ENCODE data around the gene ERC1. TPM values are rescaled to one million over a fixed set of nuclear protein-coding genes. Genes with fewer than 3 reads are reported as not detected.

Gene ERC1
- total RNA-seq, 1 experiment from 2014 or later, result 12.3 TPM

GRCh38 chr12:1383758-1384157, 392.7 kb downstream of the ERC1 start:
- no peak for ATAC-seq
- Histone ChIP-seq H3F3A (ENCODE audit: low read length, unreplicated experiment) (no peaks in the 10 kb centered on the region), H3K4me2 (ENCODE audit: low read length) (no peak overlapping the region), H3K9me3 (ENCODE audit: low read length) (no peaks in the 10 kb centered on the region), H3K36me3 (ENCODE audit: low read depth, low read length) (no peaks in the 10 kb centered on the region), H3K4me1 (ENCODE audit: insufficient read depth, low read length) (no peaks in the 10 kb centered on the region), H4K20me1 (ENCODE audit: low read length) (no peaks in the 10 kb centered on the region), H3K79me2 (ENCODE audit: low read length) (no peaks in the 10 kb centered on the region), H3K9ac (ENCODE audit: low read length) (no peak overlapping the region), H3K27ac (ENCODE audit: low read length) (no peak overlapping the region), H3K27me3 (ENCODE audit: low read length) (no peaks in the 10 kb centered on the region), H3K9me2 (replicated peaks; ENCODE audit: low read length) (no peaks in the 10 kb centered on the region), H3K4me3 (ENCODE audit: low read length) (no peak overlapping the region), H2AFZ (ENCODE audit: low read length) (no peak overlapping the region)
- BruUV-seq (replicated peaks), result no TSS peak
- ChIA-PET POLR2A (ENCODE audit: unreplicated experiment) (no interaction called here), CTCF (no interaction called here)
- intact Hi-C loops (cut with micrococcal nuclease), result no loop called here
- TF ChIP-seq EZH2phosphoT487 (IDR thresholded peaks at IDR 0.05; ENCODE audit: borderline replicate concordance, low read length), result no peak
- no peak for TF ChIP-seq CTCF (conservative IDR thresholded peaks at IDR 0.05; ENCODE audit: low read depth, low read length)
- TF ChIP-seq EZH2 (IDR thresholded peaks at IDR 0.05; ENCODE audit: low read length, unreplicated experiment), result no peak
- DNase-seq, result no peak

- TF ChIP-seq CTCF (conservative IDR thresholded peaks at IDR 0.05; ENCODE audit: low read depth, low read length) (no peak), EZH2 (IDR thresholded peaks at IDR 0.05; ENCODE audit: low read length, unreplicated experiment) (no peak), EZH2phosphoT487 (IDR thresholded peaks at IDR 0.05; ENCODE audit: borderline replicate concordance, low read length) (no peak)
- Histone ChIP-seq H4K20me1 (ENCODE audit: low read length) (no peaks in the 10 kb centered on the region), H3K9me3 (ENCODE audit: low read length) (no peaks in the 10 kb centered on the region), H3K27ac (ENCODE audit: low read length) (no peak overlapping the region), H3F3A (ENCODE audit: low read length, unreplicated experiment) (no peaks in the 10 kb centered on the region), H3K79me2 (ENCODE audit: low read length) (no peaks in the 10 kb centered on the region), H3K4me1 (ENCODE audit: insufficient read depth, low read length) (no peaks in the 10 kb centered on the region), H3K36me3 (ENCODE audit: low read depth, low read length) (no peaks in the 10 kb centered on the region), H3K4me2 (ENCODE audit: low read length) (no peak overlapping the region), H3K9me2 (replicated peaks; ENCODE audit: low read length) (no peaks in the 10 kb centered on the region), H3K27me3 (ENCODE audit: low read length) (no peaks in the 10 kb centered on the region), H3K4me3 (ENCODE audit: low read length) (no peak overlapping the region), H2AFZ (ENCODE audit: low read length) (no peak overlapping the region), H3K9ac (ENCODE audit: low read length) (no peak overlapping the region)
- intact Hi-C loops (cut with micrococcal nuclease), result no loop called here
- DNase-seq (no peak), ATAC-seq (no peak)
- ChIA-PET CTCF (no interaction called here), POLR2A (ENCODE audit: unreplicated experiment) (no interaction called here)
- no TSS peak for BruUV-seq (replicated peaks)
Observed at GRCh38 chr12:1384910-1385309, 393.9 kb downstream of the ERC1 start.

GRCh38 chr12:1391722-1392121, 400.7 kb downstream of the ERC1 start:
- no peaks in the 10 kb centered on the region for H3K9me3 ChIP-seq (ENCODE audit: low read length)
- ChIA-PET POLR2A (ENCODE audit: unreplicated experiment) (no interaction called here), CTCF (no interaction called here)
- no peak overlapping the region for H3K4me2 ChIP-seq (ENCODE audit: low read length)
- ATAC-seq, result no peak
- H3K27ac ChIP-seq (ENCODE audit: low read length), result no peak overlapping the region
- H3K36me3 ChIP-seq (ENCODE audit: low read depth, low read length), result no peaks in the 10 kb centered on the region
- no peak overlapping the region for H3K9ac ChIP-seq (ENCODE audit: low read length)
- DNase-seq, result no peak
- no peak for TF ChIP-seq CTCF (conservative IDR thresholded peaks at IDR 0.05; ENCODE audit: low read depth, low read length)
- no peak for TF ChIP-seq EZH2phosphoT487 (IDR thresholded peaks at IDR 0.05; ENCODE audit: borderline replicate concordance, low read length)
- BruUV-seq (replicated peaks), result no TSS peak
- no peaks in the 10 kb centered on the region for H3K4me1 ChIP-seq (ENCODE audit: insufficient read depth, low read length)
- H3K79me2 ChIP-seq (ENCODE audit: low read length), result no peaks in the 10 kb centered on the region
- H3K9me2 ChIP-seq (replicated peaks; ENCODE audit: low read length), result no peaks in the 10 kb centered on the region
- no peak overlapping the region for H2AFZ ChIP-seq (ENCODE audit: low read length)
- H3F3A ChIP-seq (ENCODE audit: low read length, unreplicated experiment), result no peaks in the 10 kb centered on the region
- intact Hi-C loops (cut with micrococcal nuclease), result loop anchor here (10.0 kb wide), 1 partner anchor 153 kb away; no protein-coding TSS in a partner anchor
- no peaks in the 10 kb centered on the region for H4K20me1 ChIP-seq (ENCODE audit: low read length)
- H3K4me3 ChIP-seq (ENCODE audit: low read length), result no peak overlapping the region
- no peaks in the 10 kb centered on the region for H3K27me3 ChIP-seq (ENCODE audit: low read length)
